ENCODE measurements around the gene MLST8. TPM values are rescaled to one million over a fixed set of nuclear protein-coding genes. Genes with fewer than 3 reads are reported as not detected.

The MLST8 gene, protein sequence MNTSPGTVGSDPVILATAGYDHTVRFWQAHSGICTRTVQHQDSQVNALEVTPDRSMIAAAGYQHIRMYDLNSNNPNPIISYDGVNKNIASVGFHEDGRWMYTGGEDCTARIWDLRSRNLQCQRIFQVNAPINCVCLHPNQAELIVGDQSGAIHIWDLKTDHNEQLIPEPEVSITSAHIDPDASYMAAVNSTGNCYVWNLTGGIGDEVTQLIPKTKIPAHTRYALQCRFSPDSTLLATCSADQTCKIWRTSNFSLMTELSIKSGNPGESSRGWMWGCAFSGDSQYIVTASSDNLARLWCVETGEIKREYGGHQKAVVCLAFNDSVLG
- total RNA-seq (ENCODE audit: low replicate concordance): 27.4 and 30.8 TPM in 2 replicates

DNA sequence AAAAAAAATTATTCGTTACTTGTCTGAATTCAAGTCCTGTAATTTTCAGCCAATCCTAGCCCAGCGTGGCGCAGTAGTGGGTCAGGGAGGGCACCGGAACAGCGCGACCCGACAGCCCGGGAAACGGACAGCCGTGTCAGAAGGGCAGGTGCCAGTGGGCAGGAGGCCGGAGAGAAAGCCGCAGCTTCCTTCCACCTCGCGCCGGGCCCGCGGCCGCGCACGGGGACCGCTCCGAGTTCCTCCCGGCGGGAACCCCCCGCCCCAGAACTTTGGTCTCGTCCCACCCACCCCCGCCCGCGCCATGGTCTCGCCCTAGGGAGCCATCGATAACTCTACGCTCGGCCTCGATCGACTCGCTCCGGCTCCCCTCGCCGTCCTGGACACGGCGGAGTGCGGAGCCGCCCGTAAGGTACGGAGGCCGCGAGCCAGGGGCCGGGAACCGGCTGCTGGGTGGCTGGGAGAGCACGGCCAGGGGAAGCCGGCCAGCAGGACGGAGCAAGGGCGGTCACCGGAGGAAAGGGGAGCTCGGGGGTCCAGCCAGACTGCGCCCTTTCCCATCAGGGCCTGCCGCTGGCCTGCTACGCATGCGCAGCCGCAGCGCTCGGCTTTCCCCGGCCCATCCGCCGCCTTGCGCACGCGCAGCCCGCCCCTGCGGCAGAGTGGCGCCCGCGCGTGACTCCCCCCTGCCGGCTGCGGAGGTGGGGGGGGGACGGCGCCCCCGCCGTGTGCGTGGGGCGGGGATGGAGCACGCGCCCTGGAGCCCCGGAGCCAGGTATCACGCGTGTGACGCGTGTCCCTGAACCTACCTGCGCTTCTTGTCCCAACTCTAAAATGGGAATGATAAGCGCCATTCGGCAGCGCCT lies at the start of gene MLST8:
TSS of gene MLST8 (plus strand) at position 351 of the 863 bp plus-strand sequence. CDS start 632 bp downstream, outside the sequence.
- TF ChIP-seq, protein P1, sequence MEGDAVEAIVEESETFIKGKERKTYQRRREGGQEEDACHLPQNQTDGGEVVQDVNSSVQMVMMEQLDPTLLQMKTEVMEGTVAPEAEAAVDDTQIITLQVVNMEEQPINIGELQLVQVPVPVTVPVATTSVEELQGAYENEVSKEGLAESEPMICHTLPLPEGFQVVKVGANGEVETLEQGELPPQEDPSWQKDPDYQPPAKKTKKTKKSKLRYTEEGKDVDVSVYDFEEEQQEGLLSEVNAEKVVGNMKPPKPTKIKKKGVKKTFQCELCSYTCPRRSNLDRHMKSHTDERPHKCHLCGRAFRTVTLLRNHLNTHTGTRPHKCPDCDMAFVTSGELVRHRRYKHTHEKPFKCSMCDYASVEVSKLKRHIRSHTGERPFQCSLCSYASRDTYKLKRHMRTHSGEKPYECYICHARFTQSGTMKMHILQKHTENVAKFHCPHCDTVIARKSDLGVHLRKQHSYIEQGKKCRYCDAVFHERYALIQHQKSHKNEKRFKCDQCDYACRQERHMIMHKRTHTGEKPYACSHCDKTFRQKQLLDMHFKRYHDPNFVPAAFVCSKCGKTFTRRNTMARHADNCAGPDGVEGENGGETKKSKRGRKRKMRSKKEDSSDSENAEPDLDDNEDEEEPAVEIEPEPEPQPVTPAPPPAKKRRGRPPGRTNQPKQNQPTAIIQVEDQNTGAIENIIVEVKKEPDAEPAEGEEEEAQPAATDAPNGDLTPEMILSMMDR (IDR thresholded peaks at IDR 0.05; ENCODE audit: insufficient read depth, low read length): no peak
- H3K4me3 ChIP-seq (ENCODE audit: low read depth, low read length): peak within 1 kb of the TSS; percentile 93

DNA sequence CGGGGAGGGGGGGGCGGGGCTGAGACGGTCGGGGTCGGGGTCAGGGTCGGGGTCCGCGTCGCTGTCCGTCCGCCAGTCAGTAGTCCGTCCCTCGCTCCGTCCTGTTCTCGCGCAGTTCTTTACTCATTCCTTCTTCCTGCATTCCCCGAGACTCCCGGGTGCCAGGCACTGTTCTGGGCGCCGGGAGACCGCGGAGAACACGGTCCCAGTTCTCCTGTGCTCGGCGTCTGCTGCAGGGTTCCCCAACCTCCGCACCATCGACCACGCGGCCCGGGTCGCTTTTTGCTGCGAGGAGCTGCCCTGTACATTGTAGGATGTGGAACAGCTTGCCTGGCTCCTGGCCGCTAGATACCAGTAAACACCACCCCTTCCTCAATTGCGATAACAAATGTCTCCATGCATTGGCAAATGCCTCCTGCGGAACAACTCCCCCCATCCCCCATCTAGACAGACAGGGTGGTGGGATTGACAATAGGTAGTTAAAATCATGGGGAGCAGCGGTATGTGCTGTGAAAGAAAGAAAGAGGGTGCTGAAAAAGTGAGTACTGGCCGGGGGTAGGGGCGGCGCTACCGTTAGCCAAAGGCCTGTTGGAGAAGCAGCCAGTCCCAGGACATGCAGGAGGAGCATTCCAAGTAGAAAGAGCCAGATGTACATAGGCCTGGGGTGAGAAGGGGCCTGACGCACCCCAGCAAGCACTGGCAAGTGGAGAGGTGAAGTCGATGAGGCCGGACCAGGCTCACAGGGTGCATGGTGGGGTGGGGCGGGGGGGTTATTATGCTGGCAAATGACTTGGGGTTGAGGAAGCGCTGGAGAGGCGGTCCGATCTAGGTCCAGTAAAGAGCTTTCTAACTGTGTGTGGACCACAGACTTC lies 49.0 kb upstream of the MLST8 start:
- peak overlapping the region; percentile 93 for H3K4me3 ChIP-seq (ENCODE audit: low read depth, low read length)
- TF ChIP-seq, protein P1 (IDR thresholded peaks at IDR 0.05; ENCODE audit: insufficient read depth, low read length): no peak
- DNase-seq (ENCODE audit: low read depth): peak; percentile 69

More for the DNA sequence above, at the start of gene MLST8:
- DNase-seq (ENCODE audit: low read depth): peak; percentile 87

DNA sequence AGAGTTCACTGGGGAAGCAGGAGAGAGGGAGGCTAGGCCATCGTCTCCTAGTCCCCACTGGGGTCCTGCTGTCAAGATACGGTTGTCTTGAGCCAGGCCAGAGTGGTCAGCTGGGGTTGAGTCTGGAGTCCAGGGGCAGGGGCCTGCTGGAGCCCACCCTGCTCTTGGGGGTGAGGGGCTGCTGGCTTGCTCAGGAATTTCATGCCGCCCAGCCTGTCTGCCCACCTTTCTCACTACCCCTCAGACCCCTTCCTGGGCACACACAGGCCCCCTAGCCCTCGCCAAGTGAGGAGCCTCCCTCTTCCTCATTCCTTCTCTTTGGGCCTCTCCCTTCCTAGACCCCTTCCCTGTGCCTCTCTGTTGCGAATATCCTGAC lies 48.4 kb upstream of the MLST8 start:
- TF ChIP-seq, protein P1 (IDR thresholded peaks at IDR 0.05; ENCODE audit: insufficient read depth, low read length): no peak
- peak overlapping the region; percentile 93 for H3K4me3 ChIP-seq (ENCODE audit: low read depth, low read length)
- DNase-seq (ENCODE audit: low read depth): no peak

DNA sequence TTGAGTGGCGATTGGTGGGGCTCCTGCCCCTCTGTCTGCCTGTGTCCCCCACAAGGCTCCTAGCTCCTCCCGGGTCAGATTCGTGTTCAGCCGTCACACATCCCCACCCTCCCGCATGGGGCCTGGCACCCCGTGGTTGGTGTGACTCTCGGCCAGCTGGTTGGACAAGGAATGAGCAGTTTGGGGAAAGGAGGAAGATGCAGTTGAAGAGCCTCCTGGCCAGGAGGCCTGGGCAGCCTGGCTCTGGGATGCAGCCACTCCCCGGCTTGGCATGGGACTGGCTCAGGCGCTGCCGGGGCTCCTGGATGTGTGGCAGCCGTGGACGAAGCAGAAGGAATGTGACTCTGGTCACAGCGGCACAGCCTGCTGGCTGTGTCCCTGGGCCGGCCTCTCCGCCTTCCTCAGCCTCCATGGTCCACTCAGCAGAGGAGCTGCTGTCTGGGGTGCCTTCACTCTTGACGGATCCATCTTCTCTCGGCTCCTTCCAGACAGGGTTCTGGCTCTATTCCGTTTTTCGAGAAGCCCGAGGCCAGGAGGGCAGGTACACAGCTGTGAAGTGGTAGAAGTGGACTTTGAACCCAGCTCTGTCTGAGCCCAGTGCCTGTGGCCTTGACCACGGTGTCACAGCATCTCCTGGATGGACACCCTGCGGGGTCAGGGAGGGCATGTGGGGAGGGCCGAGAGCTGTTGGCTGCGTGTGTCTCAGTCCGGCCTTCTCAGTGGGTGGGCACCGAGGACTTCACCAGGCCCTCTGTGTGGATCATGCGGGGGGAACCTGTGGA lies 47.6 kb upstream of the MLST8 start:
- H3K4me3 ChIP-seq (ENCODE audit: low read depth, low read length): peak overlapping the region; percentile 93
- TF ChIP-seq, protein P1 (IDR thresholded peaks at IDR 0.05; ENCODE audit: insufficient read depth, low read length): no peak

DNA sequence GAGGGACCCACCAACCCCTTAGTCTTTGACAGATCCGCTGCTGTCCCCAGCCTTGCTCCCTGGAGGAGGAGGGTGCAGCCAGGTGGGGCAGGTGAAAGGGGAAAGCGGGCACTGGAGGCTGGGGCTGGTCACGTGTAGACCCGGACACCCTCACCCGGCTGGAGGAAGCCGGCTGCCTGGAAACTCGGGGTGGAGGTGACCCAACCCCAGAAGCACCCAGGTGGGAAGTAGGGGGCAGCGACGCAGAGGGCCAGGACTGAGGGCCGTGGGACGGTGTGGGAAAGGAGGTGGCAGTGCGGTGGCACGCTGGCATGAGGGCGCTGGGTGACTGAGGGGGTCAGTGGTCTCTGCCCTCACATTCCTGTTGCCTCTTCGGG lies 47.0 kb upstream of the MLST8 start:
- TF ChIP-seq, protein P1 (IDR thresholded peaks at IDR 0.05; ENCODE audit: insufficient read depth, low read length): no peak
- peak overlapping the region; percentile 93 for H3K4me3 ChIP-seq (ENCODE audit: low read depth, low read length)
- DNase-seq (ENCODE audit: low read depth): no peak

More for the DNA sequence above, 47.6 kb upstream of the MLST8 start:
- DNase-seq (ENCODE audit: low read depth): no peak
